ENCODE data around the gene CHODL.

- TF ChIP-seq CTCF (IDR thresholded peaks at IDR 0.05), result no peak
- no peak for TF ChIP-seq POLR2A (IDR thresholded peaks at IDR 0.05)
Measured at GRCh38 chr21:18275781-18276180, 31.1 kb downstream of the CHODL start.

Data from esophagus squamous epithelium (tissue), 4 donors.